HL-60 (cell line): Measurements from ENCODE around the gene HPS5.

Experiments used
- GABPA ChIP-seq: IDR thresholded peaks from 2 replicates; pipeline ENCODE4 v1.6.1; 2012; ENCODE audit warnings: low read depth
- POLR2AphosphoS5 ChIP-seq: IDR thresholded peaks from 2 replicates; pipeline ENCODE4 v1.6.1; 2012; ENCODE audit warnings: low read depth
- SPI1 ChIP-seq: IDR thresholded peaks from 2 replicates; pipeline ENCODE4 v1.6.1; 2012; ENCODE audit warnings: low read depth, mild to moderate bottlenecking, borderline replicate concordance
- TF ChIP-seq, protein P1 (sequence below): IDR thresholded peaks from one replicate; pipeline ENCODE4 v1.5.1; 2011; ENCODE audit warnings: low read length, control low read depth, inconsistent platforms; ENCODE audit not compliant: insufficient read depth
- TF ChIP-seq, protein P2 (sequence below): IDR thresholded peaks from 2 replicates; pipeline ENCODE4 v1.6.1; 2012; ENCODE audit warnings: low read depth; ENCODE audit not compliant: insufficient replicate concordance

DNA sequence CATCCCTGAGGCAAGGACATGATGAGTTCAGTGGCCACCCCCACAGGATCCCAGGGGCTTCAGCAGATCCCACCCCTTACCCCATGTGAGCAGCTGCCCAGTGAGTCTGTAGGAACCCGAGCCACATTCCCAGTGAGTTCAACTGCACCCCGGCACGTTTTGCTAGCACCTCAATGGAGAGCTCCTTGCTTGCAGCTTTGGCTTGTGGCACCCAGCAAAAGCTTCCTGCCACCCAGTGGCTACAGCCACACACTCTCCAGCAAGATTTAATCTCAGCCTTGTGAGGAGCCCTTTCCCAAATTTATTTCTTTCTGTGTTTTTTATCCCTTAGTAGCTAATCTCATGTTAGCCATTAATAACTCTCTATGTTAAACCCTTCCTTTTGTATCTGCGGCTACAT lies 51.8 kb downstream of the HPS5 start:
- TF ChIP-seq, protein P1, sequence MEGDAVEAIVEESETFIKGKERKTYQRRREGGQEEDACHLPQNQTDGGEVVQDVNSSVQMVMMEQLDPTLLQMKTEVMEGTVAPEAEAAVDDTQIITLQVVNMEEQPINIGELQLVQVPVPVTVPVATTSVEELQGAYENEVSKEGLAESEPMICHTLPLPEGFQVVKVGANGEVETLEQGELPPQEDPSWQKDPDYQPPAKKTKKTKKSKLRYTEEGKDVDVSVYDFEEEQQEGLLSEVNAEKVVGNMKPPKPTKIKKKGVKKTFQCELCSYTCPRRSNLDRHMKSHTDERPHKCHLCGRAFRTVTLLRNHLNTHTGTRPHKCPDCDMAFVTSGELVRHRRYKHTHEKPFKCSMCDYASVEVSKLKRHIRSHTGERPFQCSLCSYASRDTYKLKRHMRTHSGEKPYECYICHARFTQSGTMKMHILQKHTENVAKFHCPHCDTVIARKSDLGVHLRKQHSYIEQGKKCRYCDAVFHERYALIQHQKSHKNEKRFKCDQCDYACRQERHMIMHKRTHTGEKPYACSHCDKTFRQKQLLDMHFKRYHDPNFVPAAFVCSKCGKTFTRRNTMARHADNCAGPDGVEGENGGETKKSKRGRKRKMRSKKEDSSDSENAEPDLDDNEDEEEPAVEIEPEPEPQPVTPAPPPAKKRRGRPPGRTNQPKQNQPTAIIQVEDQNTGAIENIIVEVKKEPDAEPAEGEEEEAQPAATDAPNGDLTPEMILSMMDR = no peak
- TF ChIP-seq POLR2AphosphoS5 (no peak), GABPA (no peak), SPI1 (no peak)
- TF ChIP-seq, protein P2, sequence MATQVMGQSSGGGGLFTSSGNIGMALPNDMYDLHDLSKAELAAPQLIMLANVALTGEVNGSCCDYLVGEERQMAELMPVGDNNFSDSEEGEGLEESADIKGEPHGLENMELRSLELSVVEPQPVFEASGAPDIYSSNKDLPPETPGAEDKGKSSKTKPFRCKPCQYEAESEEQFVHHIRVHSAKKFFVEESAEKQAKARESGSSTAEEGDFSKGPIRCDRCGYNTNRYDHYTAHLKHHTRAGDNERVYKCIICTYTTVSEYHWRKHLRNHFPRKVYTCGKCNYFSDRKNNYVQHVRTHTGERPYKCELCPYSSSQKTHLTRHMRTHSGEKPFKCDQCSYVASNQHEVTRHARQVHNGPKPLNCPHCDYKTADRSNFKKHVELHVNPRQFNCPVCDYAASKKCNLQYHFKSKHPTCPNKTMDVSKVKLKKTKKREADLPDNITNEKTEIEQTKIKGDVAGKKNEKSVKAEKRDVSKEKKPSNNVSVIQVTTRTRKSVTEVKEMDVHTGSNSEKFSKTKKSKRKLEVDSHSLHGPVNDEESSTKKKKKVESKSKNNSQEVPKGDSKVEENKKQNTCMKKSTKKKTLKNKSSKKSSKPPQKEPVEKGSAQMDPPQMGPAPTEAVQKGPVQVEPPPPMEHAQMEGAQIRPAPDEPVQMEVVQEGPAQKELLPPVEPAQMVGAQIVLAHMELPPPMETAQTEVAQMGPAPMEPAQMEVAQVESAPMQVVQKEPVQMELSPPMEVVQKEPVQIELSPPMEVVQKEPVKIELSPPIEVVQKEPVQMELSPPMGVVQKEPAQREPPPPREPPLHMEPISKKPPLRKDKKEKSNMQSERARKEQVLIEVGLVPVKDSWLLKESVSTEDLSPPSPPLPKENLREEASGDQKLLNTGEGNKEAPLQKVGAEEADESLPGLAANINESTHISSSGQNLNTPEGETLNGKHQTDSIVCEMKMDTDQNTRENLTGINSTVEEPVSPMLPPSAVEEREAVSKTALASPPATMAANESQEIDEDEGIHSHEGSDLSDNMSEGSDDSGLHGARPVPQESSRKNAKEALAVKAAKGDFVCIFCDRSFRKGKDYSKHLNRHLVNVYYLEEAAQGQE = no peak
